ENCODE data around the gene NFKBIE. TPM values are rescaled to one million over a fixed set of nuclear protein-coding genes. Genes with fewer than 3 reads are reported as not detected.

The NFKBIE gene
- total RNA-seq, 1 donor from 2014 or later = 9.9 TPM

GRCh38 chr6:44227148-44227793, 38.1 kb downstream of the NFKBIE start:
- no peak for DNase-seq (ENCODE audit: low read depth in 2 of 2)

GRCh38 chr6:44226368-44227147, 38.8 kb downstream of the NFKBIE start:
- DNase-seq (ENCODE audit: low read depth in 2 of 2) = no peak

- DNase-seq (ENCODE audit: low read depth in 2 of 2) = no peak
Measured at GRCh38 chr6:44225579-44226325, 39.6 kb downstream of the NFKBIE start.

- DNase-seq (ENCODE audit: low read depth in 2 of 2) = no peak
Measured at GRCh38 chr6:44224965-44225305, 40.4 kb downstream of the NFKBIE start.

- DNase-seq (ENCODE audit: low read depth in 2 of 2) = peak in 1 of 2 donors; percentile 52
Measured at GRCh38 chr6:44224029-44224964, 41.1 kb downstream of the NFKBIE start.

GRCh38 chr6:44223319-44224028, 41.9 kb downstream of the NFKBIE start, which contains the start of gene SLC29A1:
Gene SLC29A1, plus strand, starts transcription at chr6:44223595. Its CDS starts 3,719 bp downstream, at chr6:44227314.
- DNase-seq (ENCODE audit: low read depth in 2 of 2) = peak; percentile 71 to 73

GRCh38 chr6:44222486-44223318, 42.6 kb downstream of the NFKBIE start:
- DNase-seq (ENCODE audit: low read depth in 2 of 2) = peak in 1 of 2 donors; percentile 50

- DNase-seq (ENCODE audit: low read depth in 2 of 2) = peak in 1 of 2 donors; percentile 62
Measured at GRCh38 chr6:44221961-44222335, 43.4 kb downstream of the NFKBIE start.

- peak; percentile 91 for DNase-seq (ENCODE audit: low read depth in 2 of 2)
Measured at GRCh38 chr6:44221291-44221960, 43.9 kb downstream of the NFKBIE start.

- no peak for DNase-seq (ENCODE audit: low read depth in 2 of 2)
Measured at GRCh38 chr6:44220913-44221290, 44.4 kb downstream of the NFKBIE start.

GRCh38 chr6:44219815-44220784, 45.3 kb downstream of the NFKBIE start:
- DNase-seq (ENCODE audit: low read depth in 2 of 2) = no peak

- DNase-seq (ENCODE audit: low read depth in 2 of 2) = peak; percentile 87 to 93
Measured at GRCh38 chr6:44219053-44219814, 46.1 kb downstream of the NFKBIE start.

- DNase-seq (ENCODE audit: low read depth in 2 of 2) = no peak
Measured at GRCh38 chr6:44217332-44218143, 47.8 kb downstream of the NFKBIE start.

GRCh38 chr6:44216677-44217331, 48.5 kb downstream of the NFKBIE start, which contains the start of gene MYMX:
Gene MYMX, plus strand, starts transcription at chr6:44216926. Its CDS starts 546 bp downstream, at chr6:44217472.
- no peak for DNase-seq (ENCODE audit: low read depth in 2 of 2)

- no peak for DNase-seq (ENCODE audit: low read depth in 2 of 2)
Measured at GRCh38 chr6:44214307-44214706, 51.0 kb downstream of the NFKBIE start.

- no peak for DNase-seq (ENCODE audit: low read depth in 2 of 2)
Measured at GRCh38 chr6:44211284-44211683, 54.1 kb downstream of the NFKBIE start.
